Activated CD4-positive, alpha-beta T cell treated with anti-CD3 and anti-CD28 coated beads, Interleukin-2, amount 50 U/mL, for 16 hours (primary cell): ENCODE results near the gene RPUSD3.
"Not testable (repeated sequence)": the region's sequence is repeated elsewhere in the genome, so short reads cannot be mapped to it uniquely, and the experiment has no call there.

Source experiments
- DNase-seq: peaks from one replicate; pipeline ENCODE4 v3.0.0-alpha.2; 2020

RPUSD3 gene, protein sequence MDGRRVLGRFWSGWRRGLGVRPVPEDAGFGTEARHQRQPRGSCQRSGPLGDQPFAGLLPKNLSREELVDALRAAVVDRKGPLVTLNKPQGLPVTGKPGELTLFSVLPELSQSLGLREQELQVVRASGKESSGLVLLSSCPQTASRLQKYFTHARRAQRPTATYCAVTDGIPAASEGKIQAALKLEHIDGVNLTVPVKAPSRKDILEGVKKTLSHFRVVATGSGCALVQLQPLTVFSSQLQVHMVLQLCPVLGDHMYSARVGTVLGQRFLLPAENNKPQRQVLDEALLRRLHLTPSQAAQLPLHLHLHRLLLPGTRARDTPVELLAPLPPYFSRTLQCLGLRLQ

DNA sequence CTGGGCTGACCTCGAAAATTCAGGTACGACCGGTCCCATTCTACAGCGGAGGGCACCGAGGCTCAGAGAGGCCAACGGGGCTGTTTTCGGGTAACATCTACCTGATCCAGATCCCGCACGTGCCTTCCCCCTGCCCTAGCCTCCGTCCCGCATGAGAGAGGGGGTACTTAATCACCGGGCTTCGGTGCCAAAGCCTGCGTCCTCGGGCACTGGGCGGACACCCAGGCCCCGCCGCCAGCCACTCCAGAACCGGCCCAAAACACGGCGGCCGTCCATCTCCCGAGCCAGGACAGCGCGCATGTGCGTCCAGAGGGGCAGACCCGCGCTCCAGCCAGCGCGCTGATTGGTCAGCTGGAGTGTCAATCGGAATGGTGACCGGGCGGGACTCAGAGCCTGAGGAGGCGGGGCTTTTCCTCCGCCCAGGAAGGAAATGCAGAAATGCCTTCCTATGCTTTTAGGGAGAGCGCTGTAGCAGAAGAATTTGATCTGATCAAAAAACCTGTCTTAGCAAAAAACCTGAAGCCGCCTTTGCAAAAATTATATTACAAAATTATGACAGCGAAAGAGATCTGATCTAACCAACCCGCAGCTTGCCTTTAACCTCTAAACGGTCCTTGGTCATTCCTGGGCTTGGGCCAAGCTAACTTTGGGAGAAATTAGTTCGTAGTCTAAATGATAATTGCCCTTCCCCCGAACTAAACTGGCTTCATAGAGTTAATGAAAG, at the start of gene RPUSD3:
RPUSD3 (minus strand) TSS at position 294 of the 724 bp plus-strand sequence; CDS start at position 276, 18 bp downstream.
- peak; percentile 97 for DNase-seq

DNA sequence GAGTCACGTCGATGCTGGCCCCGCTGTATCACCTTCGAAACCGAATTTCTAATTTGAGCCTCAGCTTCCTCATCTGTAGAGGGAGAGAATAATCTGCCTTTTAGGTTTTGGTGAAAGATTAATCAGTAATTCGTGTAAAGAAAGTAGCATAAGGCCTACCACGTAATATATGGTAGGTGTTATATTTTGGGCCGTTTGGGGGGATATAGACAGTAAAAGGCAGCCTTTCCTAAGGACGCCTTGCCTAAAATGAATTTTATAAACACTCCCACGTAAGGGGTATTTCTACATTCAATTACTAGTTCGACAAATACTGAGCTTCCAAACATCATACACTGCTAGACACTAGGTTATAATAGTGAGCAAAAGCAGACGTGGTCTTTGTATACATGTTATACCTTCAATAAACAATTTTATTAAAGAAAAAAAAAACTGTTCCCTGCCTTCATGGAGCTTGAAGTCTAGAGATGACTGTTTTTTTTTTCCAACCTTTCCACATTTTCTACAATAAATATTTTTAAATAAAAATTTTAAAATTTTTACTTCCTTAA, 47.3 kb upstream of the RPUSD3 start:
- no peak for DNase-seq

DNA sequence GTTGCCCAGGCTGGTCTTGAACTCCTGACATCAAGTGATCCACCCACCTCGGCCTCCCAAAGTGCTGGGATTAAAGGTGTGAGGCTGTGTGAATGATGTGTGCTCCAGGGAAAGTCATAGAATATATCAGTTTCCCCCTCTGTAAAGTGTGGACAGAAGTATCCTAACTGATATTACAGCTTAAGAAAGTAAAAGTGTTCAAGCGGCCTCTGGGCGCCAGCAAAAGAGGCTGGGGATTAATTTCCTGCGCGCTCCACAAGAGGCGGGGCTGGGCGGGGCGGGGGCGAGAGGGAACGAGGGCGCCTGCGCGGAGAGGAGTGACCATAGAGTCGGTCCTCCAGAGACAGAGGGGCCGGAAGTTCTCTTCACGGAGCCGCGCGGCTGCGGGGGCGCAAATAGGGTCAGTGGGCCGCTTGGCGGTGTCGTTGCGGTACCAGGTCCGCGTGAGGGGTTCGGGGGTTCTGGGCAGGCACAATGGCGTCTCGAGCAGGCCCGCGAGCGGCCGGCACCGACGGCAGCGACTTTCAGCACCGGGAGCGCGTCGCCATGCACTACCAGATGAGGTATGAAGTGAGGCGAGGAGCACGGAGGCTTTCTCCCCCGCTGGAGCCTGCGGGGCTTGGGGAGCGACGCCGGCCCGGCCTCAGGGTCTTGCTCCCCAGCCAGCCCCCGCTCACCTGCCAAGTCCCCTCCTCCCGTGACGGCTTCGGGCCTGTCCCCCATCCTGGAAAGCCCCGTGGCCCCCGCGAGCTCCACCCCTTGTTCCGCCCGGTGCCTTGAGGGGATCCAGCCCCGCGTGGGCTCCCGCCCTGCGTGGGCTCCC, 46.7 kb upstream of the RPUSD3 start, which contains the start of gene JAGN1:
JAGN1 (plus strand) TSS at position 362 of the 823 bp plus-strand sequence; CDS start at position 475, 113 bp downstream.
- DNase-seq: peak; percentile 92

DNA sequence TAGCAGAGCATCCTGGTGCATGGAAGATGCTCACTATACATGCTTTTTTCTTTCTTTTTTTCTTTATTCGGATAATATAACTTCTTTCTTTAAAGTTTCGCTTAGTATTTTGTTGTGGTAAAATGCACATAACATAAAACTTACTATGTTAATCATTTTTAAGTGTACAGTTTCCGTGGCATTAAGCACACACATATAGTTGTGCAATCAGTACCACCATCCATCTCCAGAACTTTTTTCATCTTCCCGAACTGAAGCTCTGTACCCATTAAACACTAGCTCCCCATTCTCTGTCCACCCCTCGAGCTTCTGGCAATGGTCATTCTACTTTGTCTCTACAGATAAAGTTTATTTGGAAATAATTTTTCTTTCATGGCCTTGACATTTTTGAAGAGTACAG, 45.6 kb upstream of the RPUSD3 start:
- DNase-seq: no peak

DNA sequence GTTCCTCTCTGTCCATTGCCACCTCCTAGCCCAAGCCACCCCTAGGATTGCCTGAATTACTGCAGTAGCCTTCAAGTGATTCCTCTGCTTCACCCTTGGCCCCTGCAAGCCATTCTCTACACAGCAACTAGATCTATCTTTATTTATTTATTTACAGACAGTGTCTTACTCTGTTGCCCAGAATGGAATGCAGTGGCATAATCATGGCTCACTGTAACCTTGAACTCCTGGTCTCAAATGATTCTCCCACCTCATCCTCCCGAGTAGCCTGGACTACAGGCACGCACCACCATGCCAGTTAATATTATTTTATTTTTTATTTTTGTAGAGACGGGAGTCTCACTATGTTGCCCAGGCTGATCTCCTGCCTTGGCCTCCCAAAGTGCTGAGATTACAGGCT, 44.7 kb upstream of the RPUSD3 start:
- no peak for DNase-seq

DNA sequence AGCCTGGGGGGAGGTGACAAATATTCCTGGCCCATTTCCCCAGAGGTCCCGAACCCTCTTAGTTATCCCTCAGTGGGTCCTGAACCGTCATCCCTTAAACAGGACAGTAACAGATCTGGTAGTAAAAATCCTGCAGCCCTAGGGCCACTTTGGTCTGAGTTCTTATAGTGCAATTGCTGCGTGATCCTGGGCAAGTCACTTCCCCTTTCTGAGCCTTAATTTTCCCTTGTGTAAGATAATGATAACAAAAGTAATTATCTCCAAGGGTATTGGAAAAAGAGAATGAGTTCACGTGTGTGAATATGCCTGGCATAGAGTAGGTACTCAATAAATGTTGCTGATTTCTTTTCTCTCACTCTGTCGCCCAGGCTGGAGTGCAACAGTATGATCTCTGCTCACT, 43.7 kb upstream of the RPUSD3 start:
- DNase-seq: no peak

DNA sequence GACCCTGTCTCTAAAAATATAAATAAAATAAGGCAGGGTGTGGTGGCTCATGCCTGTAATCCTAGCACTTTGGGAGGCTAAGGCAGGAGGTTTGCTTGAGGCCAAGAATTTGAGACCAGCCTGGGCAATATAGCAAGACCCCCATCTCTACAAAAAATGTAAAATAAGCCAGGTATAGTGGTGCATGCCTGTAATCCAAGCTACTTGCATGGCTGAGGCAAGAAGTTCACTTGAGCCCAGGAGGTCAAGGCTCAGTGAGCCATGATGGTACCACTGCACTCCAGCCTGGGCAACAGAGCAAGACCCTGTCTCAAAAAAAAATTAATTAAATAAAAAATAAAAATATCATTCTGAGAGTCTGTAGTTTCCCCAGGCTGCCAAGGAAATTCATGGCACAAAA, 42.5 kb upstream of the RPUSD3 start:
- DNase-seq: no peak

DNA sequence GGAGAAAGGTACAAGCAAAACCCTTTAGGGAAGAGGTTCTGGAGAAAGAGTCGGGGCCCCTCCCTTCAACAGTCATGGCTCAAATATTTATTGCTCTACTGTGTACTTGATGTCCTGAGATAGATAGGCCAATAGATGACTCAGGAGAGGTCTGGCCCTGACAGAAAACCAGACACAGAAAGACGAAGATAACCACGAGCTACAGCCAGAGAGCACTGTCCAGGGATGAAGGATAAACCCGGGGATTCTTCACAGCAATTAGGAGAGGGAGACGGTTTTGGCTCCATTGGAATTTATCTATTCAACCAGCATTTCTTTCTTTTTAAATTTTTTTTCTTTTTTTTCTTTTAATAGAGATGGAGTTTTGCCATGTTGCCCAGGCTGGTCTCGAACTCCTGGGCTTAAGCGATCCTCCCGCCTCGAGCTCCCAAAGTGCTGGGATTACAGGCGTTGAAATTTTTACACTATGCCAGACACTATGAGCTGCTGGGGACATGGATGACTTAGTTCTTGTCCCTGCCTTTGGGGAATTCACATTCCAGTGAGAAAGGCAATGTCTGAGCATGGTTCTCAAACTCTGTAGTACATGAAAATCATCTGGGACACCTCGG, 40.9 kb upstream of the RPUSD3 start:
- no peak for DNase-seq

DNA sequence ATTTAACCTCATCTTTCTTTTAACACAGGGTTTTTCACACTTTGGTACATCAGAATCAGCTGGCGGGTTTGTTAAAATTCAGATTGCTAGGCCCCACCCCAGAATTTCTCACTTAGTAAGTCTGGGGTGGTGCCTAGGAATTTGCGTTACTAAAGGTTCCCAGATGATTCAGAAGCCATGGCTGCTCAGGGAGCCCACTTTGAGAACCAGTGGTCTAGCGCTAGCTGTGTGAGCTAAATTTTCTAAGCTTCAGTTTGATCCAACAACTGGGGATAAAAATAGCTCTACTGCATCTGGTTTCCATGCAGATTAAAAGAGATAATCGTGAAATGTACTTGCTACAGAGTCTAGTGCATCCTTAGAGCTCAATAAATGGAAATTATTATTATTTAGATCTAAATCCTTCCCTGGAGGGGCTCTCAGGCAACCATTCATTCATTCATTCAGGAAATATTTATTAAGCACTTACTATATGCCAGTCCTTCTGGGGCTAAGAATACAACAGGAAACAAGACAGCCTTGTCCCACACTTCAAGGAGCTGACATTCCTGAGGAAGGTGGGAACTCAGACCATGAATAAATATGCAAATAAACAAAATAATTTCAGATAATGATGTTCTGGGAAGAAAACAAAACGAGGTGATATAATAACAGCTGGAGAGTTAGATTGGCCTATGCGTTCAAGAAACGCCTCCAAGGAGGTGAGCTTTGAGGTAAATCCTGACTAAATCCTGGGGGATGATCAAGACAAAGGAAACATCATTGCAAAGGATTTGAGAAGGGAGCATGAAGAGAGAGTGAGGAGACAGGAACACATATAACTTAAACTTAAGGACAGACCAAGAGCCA, 40.1 kb upstream of the RPUSD3 start:
- DNase-seq: no peak

DNA sequence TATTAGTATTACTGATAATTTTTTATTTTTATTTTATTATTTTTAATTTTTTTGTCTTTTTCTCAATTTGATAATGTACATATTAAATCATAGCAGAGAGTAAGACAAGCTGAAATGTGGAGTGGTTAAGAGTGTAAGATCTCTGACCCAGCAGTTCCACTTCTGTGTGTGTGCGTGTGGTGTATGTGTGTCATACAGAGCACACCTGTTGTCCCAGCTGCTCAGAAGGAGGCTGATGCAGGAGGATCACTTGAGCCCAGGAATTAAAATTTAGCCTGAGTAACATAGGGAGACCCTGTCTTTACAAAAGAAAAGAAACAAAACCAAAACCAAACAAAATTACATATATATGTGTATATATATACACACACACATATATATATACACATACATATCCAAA, 37.6 kb upstream of the RPUSD3 start:
- no peak for DNase-seq

DNA sequence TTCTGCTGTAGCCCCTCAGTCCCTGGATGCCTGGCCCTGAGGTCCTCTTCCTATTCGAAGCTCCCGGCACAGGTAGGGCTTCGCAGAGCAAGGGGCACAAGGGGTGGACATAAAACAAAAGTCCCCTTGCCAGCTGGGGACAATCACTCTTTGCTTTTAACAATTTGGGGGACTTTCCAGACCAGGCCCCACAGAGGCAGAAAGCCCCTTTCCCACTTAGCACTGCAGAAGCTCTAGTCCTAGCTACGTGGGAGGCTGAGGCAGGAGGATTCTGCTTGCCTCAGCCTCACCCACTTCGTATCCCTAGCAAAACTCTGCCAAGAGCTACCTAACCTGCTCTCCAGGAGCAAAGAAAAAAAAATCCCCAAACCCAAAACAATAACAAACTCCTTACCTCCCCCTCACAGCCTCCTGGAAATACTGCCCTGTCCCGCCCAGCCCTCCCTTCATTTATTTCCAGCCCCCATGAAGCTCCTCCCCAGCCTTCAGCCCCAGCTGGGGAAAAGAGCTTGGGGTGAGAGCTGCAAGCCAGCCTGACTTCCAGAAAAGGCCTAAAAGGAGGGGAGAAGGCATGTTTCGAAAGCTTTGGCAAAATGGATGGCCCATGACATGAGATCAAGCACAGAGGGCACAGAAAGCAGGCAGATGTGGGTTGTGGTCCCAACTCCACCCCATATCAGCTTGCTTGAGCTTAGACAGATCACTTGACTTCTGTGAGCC, 36.2 kb upstream of the RPUSD3 start, which contains the start of gene CIDEC:
CIDEC (minus strand) TSS at position 424 of the 720 bp plus-strand sequence. CDS start 1,767 bp downstream, outside the sequence.
- no peak for DNase-seq

DNA sequence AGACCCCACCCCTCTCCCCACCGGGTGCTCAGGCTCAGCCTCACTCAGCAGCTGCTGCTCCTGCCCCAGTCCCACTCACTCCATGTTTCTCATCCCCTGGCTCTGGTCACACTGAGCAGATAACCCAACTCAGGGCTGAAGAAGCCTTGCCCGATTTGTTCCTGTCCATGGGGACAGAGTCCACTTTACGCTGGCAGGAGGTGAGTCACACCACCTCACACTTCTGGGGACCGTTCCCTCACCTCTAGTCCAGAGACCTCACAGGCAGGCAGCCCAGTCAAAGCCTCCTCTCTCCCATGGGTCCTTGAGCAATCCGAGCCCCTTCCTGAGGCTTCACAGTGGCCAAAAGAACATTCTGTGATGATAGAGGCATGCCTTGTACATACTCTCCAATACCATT, 34.9 kb upstream of the RPUSD3 start:
- no peak for DNase-seq

DNA sequence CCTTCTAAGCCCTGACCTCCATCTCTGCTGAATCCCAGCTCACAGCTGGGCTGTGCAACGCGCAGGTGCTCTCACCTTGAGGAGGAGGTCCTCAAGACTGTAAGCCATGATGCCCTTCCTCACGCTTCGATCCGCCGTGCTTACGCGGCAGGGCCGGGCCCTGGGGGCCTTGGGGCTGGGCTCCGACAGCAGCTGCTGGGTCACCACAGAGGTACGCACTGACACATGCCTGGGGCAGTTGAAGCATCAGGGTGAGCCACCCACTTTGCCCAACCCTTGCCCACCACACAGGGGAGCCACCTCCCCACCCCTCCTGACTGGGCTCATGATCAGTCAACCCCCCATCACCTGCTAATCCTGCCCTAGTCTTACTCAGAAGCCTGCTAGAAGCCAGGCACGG, 33.2 kb upstream of the RPUSD3 start:
- DNase-seq: no peak

DNA sequence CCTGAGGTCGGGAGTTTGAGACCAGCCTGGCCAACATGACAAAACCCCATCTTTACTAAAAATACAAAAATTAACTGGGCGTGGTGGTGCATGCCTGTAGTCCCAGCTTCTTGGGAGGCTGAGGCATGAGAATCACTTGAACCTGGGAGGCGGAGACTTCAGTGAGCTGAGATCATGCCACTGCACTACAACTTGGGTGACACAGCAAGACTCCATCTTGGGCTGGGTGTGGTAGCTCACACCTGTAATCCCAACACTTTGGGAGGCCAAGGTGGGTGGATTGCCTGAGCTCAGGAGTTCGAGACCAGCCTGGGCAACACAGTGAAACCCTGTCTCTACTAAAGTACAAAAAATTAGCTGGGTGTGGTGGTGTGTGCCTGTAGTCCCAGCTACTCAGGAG, 32.4 kb upstream of the RPUSD3 start:
- not testable (repeated sequence) for DNase-seq

DNA sequence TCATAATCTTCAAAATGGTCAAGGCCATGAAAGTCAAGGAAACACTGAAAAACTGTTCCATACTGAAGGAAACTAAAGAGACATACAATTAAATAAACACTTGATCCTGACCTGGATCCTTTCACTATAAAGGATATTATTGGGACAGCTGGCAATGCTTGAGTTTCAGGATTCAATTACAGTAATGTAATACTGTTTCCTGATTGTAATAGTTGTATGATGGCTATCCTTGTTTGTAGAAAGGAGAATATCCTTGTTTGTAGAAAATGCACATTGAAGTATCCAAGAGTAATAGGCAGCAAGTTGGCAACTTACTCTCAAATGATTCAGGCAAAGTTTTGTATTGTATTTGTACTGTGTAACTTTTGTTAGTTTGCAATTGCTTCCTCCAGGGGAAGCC, 31.6 kb upstream of the RPUSD3 start:
- DNase-seq: no peak

DNA sequence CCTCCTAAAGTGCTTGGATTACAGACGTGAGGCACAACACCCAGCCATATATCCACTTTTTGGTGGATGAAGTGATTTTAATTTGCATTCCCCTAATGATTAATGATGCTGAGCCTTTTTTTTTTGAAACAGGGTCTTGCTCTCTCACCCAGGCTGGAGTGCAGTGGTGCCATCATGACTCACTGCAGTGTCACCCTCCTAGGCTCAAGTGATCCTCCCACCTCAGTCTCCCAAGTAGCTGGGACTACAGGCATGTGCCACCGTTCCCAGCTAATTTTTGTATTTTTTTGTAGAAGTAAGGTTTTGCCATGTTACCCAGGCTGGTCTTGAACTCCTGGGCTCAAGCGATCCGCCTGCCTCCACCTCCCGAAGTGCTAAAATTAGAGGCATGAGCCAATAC, 28.3 kb upstream of the RPUSD3 start:
- DNase-seq: not testable (repeated sequence)

DNA sequence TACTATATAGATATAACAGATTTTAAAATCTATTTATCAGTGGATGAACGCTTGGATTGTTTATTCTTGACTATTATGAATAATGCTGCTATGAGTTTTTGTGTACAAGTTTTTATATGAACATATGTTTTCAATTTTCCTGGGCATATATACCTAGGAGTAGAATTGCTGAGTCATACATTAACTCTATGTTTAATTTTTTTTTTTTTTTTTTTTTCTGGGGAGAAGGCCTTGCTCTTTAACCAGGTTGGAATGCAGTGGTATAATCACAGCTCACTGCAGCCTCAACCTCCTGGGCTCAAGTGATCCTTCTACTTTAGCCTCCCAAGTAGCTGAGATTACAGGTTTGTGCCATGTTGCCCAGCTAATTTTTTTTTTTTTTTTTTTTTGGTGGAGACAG, 27.2 kb upstream of the RPUSD3 start:
- DNase-seq: no peak

DNA sequence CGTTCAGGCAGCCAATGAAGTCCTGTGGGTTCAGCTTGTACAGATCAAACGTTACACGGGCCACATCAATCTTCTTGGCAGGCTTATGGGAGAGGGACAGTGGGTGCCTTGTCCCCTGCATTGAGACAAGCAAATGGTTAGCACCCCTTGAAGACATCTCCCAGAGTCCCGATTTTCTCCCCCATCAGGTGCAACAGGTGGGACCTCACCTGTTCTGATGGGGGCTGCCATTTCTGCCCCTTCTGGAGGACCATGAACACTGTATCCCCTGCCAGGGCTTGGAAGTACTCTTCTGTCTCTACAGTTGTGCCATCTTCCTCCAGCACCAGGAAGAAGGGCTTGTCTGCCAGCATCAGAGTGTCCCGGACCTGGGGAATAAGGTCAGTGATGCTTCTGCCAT, 26.1 kb upstream of the RPUSD3 start:
- DNase-seq: no peak

DNA sequence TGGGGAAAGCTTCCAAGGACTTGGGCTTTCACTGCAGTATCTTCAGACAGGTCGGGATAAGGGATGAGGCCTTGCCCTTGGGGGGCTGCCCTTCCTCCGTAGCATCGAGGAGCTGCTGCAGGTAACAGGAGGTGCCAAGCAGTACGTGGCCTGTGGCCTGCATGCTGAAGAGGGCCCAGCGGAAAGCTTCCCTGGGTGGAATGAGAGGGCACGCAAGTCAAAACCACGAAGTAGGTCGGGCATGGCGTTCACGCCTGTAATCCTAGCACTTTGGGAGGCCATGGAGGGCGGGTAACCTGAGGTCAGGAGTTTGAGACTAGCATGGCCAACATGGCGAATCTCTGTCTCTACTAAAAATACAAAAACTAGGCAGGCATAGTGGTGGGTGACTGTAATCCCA, 23.3 kb upstream of the RPUSD3 start:
- no peak for DNase-seq

DNA sequence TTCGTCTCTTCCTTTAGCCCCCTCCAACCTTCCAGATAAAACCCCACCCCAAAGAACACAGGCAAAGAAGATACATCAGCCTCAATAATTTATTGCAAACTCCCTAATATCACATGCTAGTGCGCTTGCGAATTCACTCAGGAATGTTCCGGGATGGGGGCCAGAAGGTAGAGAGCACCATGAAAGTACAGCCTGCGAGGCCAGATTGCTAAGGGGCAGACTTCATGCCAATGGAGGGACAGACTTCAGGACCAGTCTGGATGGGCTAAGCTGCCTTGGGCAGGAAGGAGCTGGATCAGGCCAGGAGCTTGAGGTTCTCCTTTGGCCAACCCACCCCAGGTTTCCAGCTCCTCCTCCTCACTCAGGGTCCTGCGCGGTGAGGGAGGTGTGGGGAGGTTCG, 22.8 kb upstream of the RPUSD3 start:
- DNase-seq: no peak

DNA sequence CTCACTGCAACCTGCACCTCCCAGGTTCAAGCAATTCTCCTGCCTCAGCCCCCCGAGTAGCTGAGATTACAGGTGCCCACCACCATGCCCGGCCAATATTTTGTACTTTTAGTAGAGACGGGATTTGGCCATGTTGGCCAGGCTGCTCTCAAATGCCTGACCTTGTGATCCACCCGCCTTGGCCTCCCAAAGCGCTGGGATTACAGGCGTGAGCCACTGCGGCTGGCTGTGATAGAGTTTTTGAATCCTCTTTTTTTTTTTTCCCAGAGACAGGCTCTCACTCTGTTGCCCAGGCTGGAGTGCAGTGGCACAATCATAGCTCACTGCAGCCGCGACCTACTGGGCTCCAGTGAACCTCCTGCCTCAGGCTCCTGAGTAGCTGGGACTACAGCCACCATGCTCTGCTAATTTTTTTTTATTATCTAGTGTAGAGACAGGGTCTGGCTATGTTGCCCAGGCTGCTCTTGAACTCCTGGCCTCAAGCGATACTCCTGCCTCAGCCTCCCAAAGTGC, 21.4 kb upstream of the RPUSD3 start:
- not testable (repeated sequence) for DNase-seq
